ES-I3 (cell line): ENCODE data around the gene UBC.
A peak's percentile ranks its signal among the peaks of the same experiment; 100 is the strongest.

Source experiments
- H3K36me3 ChIP-seq: 2 replicates; pipeline ENCODE4 v1.6.1; 2013; ENCODE audit warnings: mild to moderate bottlenecking, low read length, control low read depth, moderate library complexity; ENCODE audit not compliant: insufficient read depth
- H3K4me1 ChIP-seq: 2 replicates; pipeline ENCODE4 v1.6.1; 2013; ENCODE audit warnings: mild to moderate bottlenecking, control low read depth, low read length; ENCODE audit not compliant: insufficient read depth
- H3K9ac ChIP-seq: 2 replicates; pipeline ENCODE4 v1.6.1; 2013; ENCODE audit warnings: low read depth, mild to moderate bottlenecking, low read length, moderate library complexity
- H3K9me3 ChIP-seq: 2 replicates; pipeline ENCODE4 v1.6.1; 2013; ENCODE audit warnings: mild to moderate bottlenecking, low read length, moderate library complexity; ENCODE audit not compliant: control insufficient read depth, insufficient read depth

Gene UBC

DNA sequence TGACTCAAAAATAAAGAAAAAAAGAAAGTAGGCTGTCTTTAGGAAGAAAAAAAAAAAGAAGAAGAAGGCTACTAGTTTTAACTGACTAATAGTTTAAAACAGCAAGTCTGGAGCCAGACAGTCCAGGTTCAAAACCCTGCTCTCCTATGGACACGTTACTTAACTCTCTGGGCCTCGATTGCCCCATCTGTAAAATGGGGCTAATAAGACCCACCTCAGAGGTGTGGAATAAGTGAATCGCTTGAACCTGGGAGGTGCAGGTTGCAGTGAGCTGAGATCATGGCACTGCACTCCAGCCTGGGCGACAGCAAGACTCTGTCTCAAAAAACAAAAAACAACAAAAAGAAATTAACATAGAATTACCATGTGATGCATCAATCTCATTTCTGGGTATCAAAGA is 40.3 kb downstream of the UBC start:
- no peaks in the 10 kb centered on the region for H3K36me3 ChIP-seq
- H3K9me3 ChIP-seq = no peaks in the 10 kb centered on the region
- peaks cover 14% of the 10 kb centered on the region; the same call in 1 of the 2 replicates for H3K4me1 ChIP-seq
- H3K9ac ChIP-seq = no peak overlapping the region

DNA sequence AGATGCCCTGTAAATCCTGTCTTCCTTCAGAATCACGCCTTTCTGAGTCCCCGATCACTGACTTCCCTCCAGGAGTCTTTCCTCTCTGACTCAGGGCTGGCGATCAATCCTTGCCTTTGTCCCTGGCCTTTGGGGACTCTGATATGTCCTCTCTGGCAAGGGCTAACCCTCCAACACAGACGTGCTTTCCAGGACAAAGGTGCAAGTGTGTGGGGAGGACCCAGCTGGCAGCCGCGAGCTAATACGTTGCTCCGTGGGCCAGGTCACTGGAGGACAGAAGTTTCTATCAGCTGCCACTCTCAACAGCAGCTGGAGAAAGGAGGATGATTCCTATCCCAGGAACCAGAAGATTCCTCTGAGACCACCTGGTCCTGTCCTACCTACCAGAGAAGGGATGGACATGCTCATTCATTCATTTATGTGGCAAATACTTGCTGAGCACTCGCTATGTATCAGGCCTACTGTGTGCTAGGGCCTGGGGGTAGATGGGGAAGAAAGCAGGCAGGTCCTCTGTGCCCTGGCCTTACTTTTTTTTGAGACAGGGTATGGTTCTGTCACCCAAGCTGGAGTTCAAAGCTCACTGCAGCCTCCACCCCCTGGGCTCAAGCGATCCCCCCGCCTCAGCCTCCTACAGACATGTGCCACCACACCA is 42.3 kb downstream of the UBC start:
- Histone ChIP-seq H3K36me3 (no peaks in the 10 kb centered on the region), H3K9me3 (no peaks in the 10 kb centered on the region), H3K9ac (no peak overlapping the region), H3K4me1 (peaks cover 19% of the 10 kb centered on the region; the same call in 1 of the 2 replicates)

DNA sequence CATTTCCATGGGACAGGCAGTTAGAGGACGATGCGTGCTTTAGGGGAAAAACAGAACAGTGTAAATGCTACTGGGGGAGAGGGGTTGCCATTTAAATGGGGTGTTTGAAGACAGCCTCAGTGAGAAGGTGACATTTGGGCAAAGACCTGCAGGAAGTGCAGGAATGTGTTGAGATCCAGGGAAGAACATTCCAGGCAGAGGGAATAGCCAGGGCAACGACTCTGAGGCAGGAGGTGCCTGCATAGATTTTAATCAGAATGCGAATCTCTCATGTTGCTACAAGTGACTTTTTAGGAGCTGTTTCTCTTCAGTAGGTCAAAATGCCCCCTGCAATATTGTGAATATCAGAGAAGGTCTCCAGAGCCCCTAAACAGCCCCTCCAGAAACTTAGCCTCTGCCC is 43.2 kb downstream of the UBC start:
- Histone ChIP-seq H3K9me3 (no peaks in the 10 kb centered on the region), H3K36me3 (no peaks in the 10 kb centered on the region), H3K4me1 (peaks cover 19% of the 10 kb centered on the region; the same call in 1 of the 2 replicates), H3K9ac (no peak overlapping the region)

DNA sequence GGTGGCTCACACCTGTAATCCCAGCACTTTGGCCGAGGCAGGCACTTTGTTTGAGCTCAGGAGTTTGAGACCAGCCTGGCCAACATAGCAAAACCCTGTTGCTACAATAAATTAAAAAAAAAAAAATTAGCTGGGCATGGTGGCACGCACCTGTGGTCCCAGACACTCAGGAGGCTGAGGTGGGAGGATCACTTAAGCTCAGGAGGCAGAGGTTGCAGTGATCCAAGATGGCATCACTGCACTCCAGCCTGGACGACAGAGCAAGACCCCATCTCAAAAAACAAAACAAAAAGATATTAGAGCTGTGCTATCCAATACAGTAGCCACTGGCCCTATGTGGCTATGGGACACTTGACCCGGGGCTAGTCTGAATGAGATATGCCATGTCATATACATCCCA is 43.9 kb downstream of the UBC start:
- H3K9me3 ChIP-seq = no peaks in the 10 kb centered on the region
- no peaks in the 10 kb centered on the region for H3K36me3 ChIP-seq
- H3K9ac ChIP-seq = no peak overlapping the region
- H3K4me1 ChIP-seq = peaks cover 19% of the 10 kb centered on the region; the same call in 1 of the 2 replicates

DNA sequence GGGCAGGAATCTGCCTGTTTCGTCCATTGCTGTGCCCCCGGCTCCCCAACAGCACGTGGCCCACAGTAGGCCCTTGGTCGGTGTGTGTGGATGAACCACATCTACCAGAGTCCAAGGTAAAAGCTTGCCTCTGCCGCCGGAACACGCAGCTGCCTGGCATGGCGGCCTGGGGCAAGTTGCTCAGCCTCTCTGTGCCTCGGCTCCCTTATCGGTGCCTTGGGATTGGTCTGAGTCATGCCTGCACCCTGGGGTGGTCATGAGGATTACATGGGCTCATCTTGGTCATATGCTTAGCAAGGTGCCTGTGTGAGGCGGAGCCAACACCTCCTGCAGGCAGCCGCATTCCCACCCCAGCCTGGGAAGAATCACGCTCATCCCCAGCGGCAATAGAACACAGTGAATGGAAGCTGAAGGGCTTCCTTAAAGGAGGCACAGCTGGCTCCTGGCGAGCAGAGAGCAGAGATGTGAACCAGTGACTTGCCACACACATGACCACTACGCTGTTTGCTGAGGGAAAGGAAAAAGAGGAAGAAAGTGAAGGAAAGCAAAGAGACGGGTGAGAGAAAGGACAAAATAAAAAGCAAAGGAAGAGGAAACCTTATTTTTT is 45.3 kb downstream of the UBC start:
- no peak overlapping the region for H3K9ac ChIP-seq
- H3K36me3 ChIP-seq = no peaks in the 10 kb centered on the region
- peaks cover 19% of the 10 kb centered on the region; the same call in 1 of the 2 replicates for H3K4me1 ChIP-seq
- H3K9me3 ChIP-seq = no peaks in the 10 kb centered on the region

DNA sequence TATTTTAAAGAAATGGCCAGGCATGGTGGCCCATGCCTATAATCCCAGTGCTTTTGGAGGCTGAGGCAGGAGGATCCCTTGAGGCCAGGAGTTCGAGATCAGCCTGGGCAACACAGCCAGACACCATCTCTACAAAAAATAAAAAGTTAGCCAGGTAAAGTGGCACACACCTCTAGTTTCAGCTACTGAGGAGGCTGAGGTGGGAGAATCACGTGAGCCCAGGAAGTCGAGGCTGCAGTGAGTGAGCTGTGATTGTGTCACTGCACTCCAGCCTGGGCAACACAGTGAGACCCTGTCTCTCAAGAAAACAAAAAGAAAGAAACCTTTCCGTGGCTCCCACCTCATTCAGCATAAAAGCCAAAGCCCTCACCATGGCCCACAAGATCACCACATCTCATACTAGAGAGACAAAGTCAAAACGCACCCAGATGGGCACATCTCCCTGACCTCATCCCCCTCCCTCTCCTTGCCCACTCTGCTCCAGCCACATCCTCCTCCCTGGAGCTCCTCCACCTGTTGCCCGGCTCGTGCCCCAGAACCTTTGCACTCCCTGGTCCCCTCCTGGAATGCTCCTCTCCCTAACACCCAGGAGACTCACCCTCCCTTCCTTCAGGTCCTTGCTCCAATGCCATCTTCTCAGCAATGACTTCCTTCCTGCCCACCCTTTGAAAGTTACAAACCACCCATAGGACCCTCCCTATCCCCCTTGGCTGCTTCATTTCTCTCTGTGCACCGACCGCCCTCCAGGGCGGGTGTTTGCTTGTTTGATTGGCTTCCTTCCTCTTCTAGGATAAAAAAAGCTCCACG is 46.0 kb downstream of the UBC start:
- H3K36me3 ChIP-seq = no peaks in the 10 kb centered on the region

DNA sequence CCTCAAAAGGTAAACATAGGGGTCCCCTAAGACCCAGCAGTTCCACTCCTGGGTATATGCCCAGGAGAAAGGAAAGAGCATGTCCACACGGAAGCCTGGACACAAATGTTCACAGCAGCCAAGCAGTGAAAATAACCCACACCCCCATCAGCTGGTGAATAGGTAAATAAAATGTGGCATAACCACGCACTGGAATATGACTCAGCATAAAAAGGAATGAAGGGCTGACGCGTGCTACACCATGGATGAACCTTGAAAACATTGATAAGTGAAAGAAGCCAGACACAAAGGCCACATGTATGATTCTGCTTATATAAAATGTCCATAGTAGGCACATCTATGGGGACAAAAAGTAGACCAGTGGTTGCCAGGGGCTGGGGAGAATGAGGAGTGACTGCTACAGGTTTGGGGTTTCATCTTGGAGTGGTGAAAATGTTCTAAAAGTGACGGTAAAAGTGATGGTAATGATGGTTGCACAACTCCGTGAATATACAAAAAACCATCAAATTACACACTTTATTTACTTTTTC is 47.0 kb downstream of the UBC start:
- peaks cover 23% of the 10 kb centered on the region; the same call in 1 of the 2 replicates for H3K4me1 ChIP-seq

More for the DNA sequence above, 46.0 kb downstream of the UBC start:
- Histone ChIP-seq H3K9ac (no peak overlapping the region), H3K9me3 (no peaks in the 10 kb centered on the region), H3K4me1 (peaks cover 19% of the 10 kb centered on the region; the same call in 1 of the 2 replicates)

DNA sequence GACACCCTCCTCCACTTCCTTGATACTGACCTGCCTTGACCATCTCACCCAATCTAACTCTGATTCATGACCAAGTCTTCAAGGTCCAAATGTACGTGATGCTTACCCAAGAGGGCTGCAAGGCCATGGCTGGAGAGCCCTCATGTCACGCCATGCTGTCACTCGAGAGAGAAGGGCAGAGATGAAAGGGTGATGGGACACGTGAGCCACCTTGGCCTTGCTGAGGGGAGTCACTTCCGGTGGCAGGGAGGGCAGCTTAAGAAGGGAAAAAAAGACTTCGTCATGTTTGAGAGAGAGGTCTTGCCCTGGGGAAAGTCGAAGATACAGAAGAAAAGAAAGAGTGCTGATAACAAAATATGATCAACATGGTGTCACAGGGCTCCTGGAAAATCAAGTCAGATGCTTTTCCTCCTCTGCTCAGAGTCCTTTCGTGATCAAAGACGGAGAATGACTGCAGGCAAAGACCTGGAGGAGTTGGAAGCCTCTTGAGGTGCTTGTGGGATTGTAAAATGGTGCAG is 47.5 kb downstream of the UBC start:
- Histone ChIP-seq H3K9ac (no peak overlapping the region), H3K9me3 (no peaks in the 10 kb centered on the region), H3K4me1 (peaks cover 25% of the 10 kb centered on the region; the same call in 1 of the 2 replicates), H3K36me3 (no peaks in the 10 kb centered on the region)

More for the DNA sequence above, 47.0 kb downstream of the UBC start:
- H3K36me3 ChIP-seq = no peaks in the 10 kb centered on the region
- H3K9ac ChIP-seq = no peak overlapping the region
- no peaks in the 10 kb centered on the region for H3K9me3 ChIP-seq

DNA sequence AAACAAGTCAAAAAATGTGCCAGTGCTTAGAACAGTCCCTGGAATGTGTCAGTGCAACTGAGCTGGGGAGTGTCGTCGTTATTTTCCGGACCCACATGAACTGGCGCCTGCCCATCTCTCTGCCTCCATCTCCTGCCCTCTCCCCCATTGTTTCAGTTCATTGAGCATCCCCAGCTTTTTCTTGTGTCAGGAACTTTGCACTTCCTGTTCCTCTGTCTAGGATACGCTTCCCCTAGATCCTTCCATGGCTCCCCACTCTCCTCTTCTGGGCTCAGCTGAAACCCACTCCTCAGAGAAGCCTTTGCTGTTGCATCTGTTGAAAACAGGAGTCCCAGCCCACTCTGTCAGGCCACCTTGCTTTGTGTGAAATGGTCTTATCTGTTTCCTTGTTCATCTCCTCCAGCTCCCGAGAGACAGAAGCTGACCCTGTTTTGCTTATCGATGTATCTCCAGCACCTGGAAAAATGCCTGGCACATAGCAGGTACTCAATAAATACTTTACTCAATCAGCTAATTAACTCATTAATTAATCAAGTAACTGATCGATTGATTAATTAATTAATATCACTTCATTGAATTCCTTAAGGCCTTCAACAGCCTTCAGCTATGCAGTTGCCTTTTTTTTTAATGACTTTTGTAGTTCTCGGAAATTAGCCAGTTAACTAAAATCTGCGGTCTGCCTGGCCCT is 48.1 kb downstream of the UBC start:
- Histone ChIP-seq H3K9ac (no peak overlapping the region), H3K36me3 (no peaks in the 10 kb centered on the region), H3K9me3 (no peaks in the 10 kb centered on the region), H3K4me1 (peaks cover 20% of the 10 kb centered on the region; the same call in 1 of the 2 replicates)

DNA sequence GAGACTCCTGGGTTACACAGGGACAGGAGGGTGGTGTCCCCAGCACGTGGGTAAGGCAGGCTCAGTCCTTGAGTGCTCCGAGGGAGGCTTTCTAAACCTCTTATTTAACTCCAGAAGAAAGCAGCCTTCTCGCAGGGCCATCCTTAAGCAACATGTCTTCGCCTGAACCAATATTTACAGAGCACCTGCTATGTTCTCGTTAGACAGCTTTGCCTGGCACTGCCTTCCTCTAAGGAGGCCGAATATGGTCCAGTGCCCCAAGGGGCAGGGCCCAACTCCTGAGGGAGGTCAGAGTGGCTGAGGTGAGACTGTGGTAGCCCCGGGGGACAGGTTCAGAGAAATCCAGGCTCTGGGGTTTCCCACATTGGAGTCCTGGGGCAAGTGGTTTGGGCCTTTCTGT is 48.7 kb downstream of the UBC start:
- Histone ChIP-seq H3K4me1 (peaks cover 17% of the 10 kb centered on the region; the same call in 1 of the 2 replicates), H3K9me3 (no peaks in the 10 kb centered on the region), H3K36me3 (no peaks in the 10 kb centered on the region), H3K9ac (no peak overlapping the region)

DNA sequence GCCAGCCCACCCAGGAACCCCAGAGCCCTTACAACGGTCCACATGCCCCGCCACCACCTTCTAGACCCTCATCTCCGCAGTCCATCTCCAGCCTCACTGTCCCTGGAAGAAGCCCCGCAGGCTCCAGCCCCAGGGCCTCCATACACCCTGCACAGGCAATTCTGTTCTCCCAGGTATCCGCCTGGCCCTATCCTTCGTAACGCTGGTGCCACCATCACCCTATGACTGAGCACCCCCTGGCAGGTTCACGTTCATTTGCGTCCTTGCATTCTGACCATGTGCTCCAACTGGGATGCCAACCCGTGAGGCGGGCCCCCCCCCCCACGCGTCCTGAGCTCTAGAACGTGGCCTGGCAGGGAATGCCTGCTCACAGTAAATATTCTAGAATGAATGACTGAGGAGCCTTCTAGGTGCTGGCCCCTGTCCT is 50.1 kb downstream of the UBC start:
- peaks cover 4% of the 10 kb centered on the region for H3K36me3 ChIP-seq
- H3K9me3 ChIP-seq = no peaks in the 10 kb centered on the region
- peak overlapping the region; percentile 26; the same call in 1 of the 2 replicates for H3K9ac ChIP-seq
- peaks cover 14% of the 10 kb centered on the region; the same call in 1 of the 2 replicates for H3K4me1 ChIP-seq

DNA sequence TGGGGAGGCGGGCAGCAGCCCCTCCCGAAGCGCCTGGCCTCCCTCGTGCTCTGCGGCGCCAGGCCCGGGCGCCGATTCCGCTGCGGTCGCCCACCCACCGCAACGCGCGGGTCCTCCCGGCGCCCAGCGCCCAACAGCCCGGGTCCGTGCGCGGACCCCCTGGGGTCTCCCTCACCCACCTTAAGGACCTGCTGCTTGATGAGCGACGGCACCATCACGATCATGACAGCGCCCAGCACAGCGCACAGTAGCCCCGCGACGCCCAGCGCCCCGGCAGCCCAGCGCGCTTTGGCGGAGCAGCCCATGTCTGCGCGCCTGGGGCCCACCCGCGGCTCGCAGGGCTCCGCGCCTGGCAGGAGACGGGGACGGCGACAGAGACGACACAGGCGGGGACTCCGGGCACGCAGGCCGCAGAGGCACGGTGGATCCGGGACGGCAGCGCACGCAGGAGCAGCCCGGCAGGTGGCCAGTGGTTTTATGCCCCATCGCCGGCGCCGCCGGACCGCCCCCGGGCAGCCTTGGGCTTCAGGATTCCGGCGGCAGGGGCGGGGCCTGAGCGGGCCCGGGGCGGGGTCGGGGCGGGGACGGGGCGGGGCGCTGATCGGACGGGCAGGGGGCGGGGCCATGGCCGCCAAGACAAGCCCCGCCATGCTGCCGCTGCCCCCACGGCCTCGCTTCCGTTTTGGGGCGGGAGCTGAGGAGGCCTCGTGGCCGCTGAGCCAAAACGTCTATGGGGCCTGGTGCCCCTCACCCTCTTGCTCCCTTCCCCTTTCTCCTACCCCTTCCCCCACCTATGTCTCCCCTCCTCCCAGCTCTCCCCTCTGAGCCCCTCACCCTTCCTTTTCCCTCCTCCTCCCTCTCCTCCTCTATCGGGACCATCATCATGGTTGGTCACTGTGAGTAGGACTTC is 50.8 kb downstream of the UBC start, which contains the start of gene SCARB1:
TSS of gene SCARB1 (minus strand) at position 449 of the 910 bp plus-strand sequence. CDS start at position 305, 144 bp downstream.
- Histone ChIP-seq H3K9ac (peak within 1 kb of the TSS; percentile 82), H3K36me3 (peaks cover 4% of the 10 kb centered on the region), H3K9me3 (no peaks in the 10 kb centered on the region), H3K4me1 (peaks cover 7% of the 10 kb centered on the region; the same call in 1 of the 2 replicates)
